ENCODE results near the gene RNU5B-1.

DNA sequence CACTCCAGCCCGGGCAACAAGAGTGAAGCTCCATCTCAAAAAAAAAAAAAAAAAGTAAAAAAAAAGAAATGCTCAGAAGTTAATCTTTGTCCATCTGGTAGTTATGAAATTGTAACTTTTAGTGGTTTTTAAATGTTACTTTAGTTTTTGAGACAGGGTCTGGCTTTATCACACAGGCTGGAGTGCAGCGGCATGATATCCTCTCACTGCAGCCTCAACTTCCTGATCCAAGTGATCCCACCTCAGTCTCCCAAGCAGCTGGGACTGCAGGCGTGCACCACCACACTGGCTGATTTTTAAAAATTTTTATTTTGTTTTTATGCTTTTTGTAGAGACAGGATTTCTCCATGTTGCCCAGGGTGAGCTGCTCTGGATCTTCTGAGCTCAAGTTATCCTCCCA is 1.3 kb downstream of the RNU5B-1 start:
- no peak for TF ChIP-seq EZH2 (IDR thresholded peaks at IDR 0.05; ENCODE audit: borderline replicate concordance, low read depth, low read length, poor library complexity, severe bottlenecking)
- TF ChIP-seq, protein P1, sequence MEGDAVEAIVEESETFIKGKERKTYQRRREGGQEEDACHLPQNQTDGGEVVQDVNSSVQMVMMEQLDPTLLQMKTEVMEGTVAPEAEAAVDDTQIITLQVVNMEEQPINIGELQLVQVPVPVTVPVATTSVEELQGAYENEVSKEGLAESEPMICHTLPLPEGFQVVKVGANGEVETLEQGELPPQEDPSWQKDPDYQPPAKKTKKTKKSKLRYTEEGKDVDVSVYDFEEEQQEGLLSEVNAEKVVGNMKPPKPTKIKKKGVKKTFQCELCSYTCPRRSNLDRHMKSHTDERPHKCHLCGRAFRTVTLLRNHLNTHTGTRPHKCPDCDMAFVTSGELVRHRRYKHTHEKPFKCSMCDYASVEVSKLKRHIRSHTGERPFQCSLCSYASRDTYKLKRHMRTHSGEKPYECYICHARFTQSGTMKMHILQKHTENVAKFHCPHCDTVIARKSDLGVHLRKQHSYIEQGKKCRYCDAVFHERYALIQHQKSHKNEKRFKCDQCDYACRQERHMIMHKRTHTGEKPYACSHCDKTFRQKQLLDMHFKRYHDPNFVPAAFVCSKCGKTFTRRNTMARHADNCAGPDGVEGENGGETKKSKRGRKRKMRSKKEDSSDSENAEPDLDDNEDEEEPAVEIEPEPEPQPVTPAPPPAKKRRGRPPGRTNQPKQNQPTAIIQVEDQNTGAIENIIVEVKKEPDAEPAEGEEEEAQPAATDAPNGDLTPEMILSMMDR (conservative IDR thresholded peaks at IDR 0.05; ENCODE audit: low read depth, low read length) = no peak
